Measurements from ENCODE around the gene FAM234A. TPM values are rescaled to one million over a fixed set of nuclear protein-coding genes. Genes with fewer than 3 reads are reported as not detected.
"Not testable (repeated sequence)": the region's sequence is repeated elsewhere in the genome, so short reads cannot be mapped to it uniquely, and the experiment has no call there.

FAM234A gene
- total RNA-seq, 1 donor from 2014 or later = 37.1 TPM

- DNase-seq = no peak
Observed at GRCh38 chr16:266258-267164, 31.9 kb downstream of the FAM234A start.

- DNase-seq = not testable (repeated sequence)
Observed at GRCh38 chr16:267562-267961, 32.9 kb downstream of the FAM234A start.

- no peak for DNase-seq
Observed at GRCh38 chr16:268141-269053, 33.8 kb downstream of the FAM234A start.

- DNase-seq = no peak
Observed at GRCh38 chr16:269061-269796, 34.6 kb downstream of the FAM234A start.

- DNase-seq = no peak
Observed at GRCh38 chr16:270381-271255, 36.0 kb downstream of the FAM234A start.

GRCh38 chr16:272633-273546 lies 38.3 kb downstream of the FAM234A start:
- DNase-seq = no peak

- no peak for DNase-seq
Observed at GRCh38 chr16:273547-274421, 39.2 kb downstream of the FAM234A start.

- no peak for DNase-seq
Observed at GRCh38 chr16:275041-275641, 40.5 kb downstream of the FAM234A start.

- no peak for DNase-seq
Observed at GRCh38 chr16:275786-276232, 41.2 kb downstream of the FAM234A start, which contains the start of gene RGS11. Gene RGS11 (minus strand): TSS chr16:275944. CDS start chr16:275911, 33 bp downstream.

GRCh38 chr16:276426-277077 lies 41.9 kb downstream of the FAM234A start:
- no peak for DNase-seq

- DNase-seq = no peak
Observed at GRCh38 chr16:278863-279366, 44.3 kb downstream of the FAM234A start.

GRCh38 chr16:279531-279930 lies 44.9 kb downstream of the FAM234A start:
- DNase-seq = no peak

GRCh38 chr16:280005-280460 lies 45.4 kb downstream of the FAM234A start:
- no peak for DNase-seq

- no peak for DNase-seq
Observed at GRCh38 chr16:280552-280951, 45.9 kb downstream of the FAM234A start, which contains the start of gene ARHGDIG. Gene ARHGDIG (plus strand): TSS chr16:280591. CDS start chr16:280681, 90 bp downstream.

GRCh38 chr16:280991-281659 lies 46.5 kb downstream of the FAM234A start:
- DNase-seq = no peak

GRCh38 chr16:281660-282255 lies 47.1 kb downstream of the FAM234A start:
- DNase-seq = no peak

All from skin of body (tissue), 2 donors.